ENCODE measurements around the gene TGFBR3. TPM values are rescaled to one million over a fixed set of nuclear protein-coding genes. Genes with fewer than 3 reads are reported as not detected.

The TGFBR3 gene
- total and polyA plus RNA-seq, 9 of the 15 experiments (the other 6 are each of a cell fraction or from before 2014, with no cell fraction given): 3.6 to 32.4 (median 15.6) TPM

GRCh38 chr1:91846007-91846638 is 39.8 kb downstream of the TGFBR3 start:
- Histone ChIP-seq H3K4me2 (ENCODE audit: insufficient read depth, low read length) (no peak overlapping the region), H3K9me1 (ENCODE audit: control insufficient read depth, insufficient read depth, low read length) (no peaks in the 10 kb centered on the region), H3K4me3 (no peak overlapping the region), H3K27me3 (ENCODE audit: control insufficient read depth in 2 of 2, insufficient read depth in 2 of 2, low read length in 2 of 2) (no peaks in the 10 kb centered on the region), H3K9me3 (replicated peaks; ENCODE audit: control insufficient read depth, insufficient read depth, low read depth, low read length) (no peaks in the 10 kb centered on the region), H3K27ac (ENCODE audit: extremely low read depth, low read depth, low read length) (no peak overlapping the region), H3K36me3 (ENCODE audit: control insufficient read depth, insufficient read depth, low read length) (no peaks in the 10 kb centered on the region), H3K79me2 (ENCODE audit: control insufficient read depth, insufficient read depth, low read length) (peaks cover 8% of the 10 kb centered on the region; the same call in 1 of the 3 replicates), H3K9ac (ENCODE audit: insufficient read depth in 1 of 2, low read depth in 2 of 2, low read length in 2 of 2) (no peak overlapping the region), H3K4me1 (replicated peaks in 1 of 2; ENCODE audit: control insufficient read depth in 2 of 2, insufficient read depth in 2 of 2, low read length in 2 of 2) (peaks cover 0 to 11% of the 10 kb centered on the region in 2 experiments; a peak in 3 of 5 replicates), H4K20me1 (replicated peaks; ENCODE audit: control insufficient read depth, insufficient read depth, low read length) (0 out of 2 replicates have a peak, but pooled peaks cover 3% of the 10 kb centered on the region), H2AFZ (ENCODE audit: low read depth, low read length) (no peak overlapping the region)
- FAIRE-seq (peak; percentile 19), ATAC-seq (peak; percentile 81), DNase-seq (ENCODE audit: extremely low read depth in 1 of 4, low spot score in 3 of 4) (peak in 3 of 4 experiments; percentile 19 to 62 (median 45))
- intact Hi-C loops (cut with micrococcal nuclease): no loop called here
- no TSS peak for BruUV-seq (replicated peaks)
- TF ChIP-seq SOX6 (IDR thresholded peaks at IDR 0.05): peak; percentile 18; the same call in 1 of the 2 replicates
- TF ChIP-seq NFIC (IDR thresholded peaks at IDR 0.05): peak; percentile 93
- no peak for TF ChIP-seq ARID2 (IDR thresholded peaks at IDR 0.05)
- no peak for TF ChIP-seq BRD9 (IDR thresholded peaks at IDR 0.05; ENCODE audit: low read depth, partially characterized antibody)
- peak; percentile 72; the same call in 1 of the 2 replicates for TF ChIP-seq SPI1 (IDR thresholded peaks at IDR 0.05; ENCODE audit: borderline replicate concordance, low read depth, low read length)
- ChIA-PET CTCF (ENCODE audit: low intra/inter-chr PET ratio) (no interaction called here), POLR2A (interaction anchor here (0.9 to 2.3 kb wide), 3 partner anchors 12 to 97 kb away, joined by 3 to 7 read pairs (median 6); no protein-coding TSS in a partner anchor)
- 31% methylated on average over 6 of the region's 6 CpGs for WGBS (ENCODE audit: insufficient coverage, low coverage, missing lambda C conversion rate)
- in situ Hi-C loops (cut with MboI): no loop called here
